ENCODE results near the gene CYSRT1. TPM values are rescaled to one million over a fixed set of nuclear protein-coding genes. Genes with fewer than 3 reads are reported as not detected.

Gene CYSRT1
- total RNA-seq, 1 donor from 2014 or later: 2.1 TPM

GRCh38 chr9:137188086-137188489 lies 36.9 kb upstream of the CYSRT1 start:
- DNase-seq (ENCODE audit: low read depth): no peak
- TF ChIP-seq CTCF (IDR thresholded peaks at IDR 0.05; ENCODE audit: insufficient read depth, low read length, poor library complexity, severe bottlenecking): no peak
- H3K36me3 ChIP-seq (ENCODE audit: control insufficient read depth, insufficient read depth, low read length): no peaks in the 10 kb centered on the region
- no peaks in the 10 kb centered on the region for H3K27me3 ChIP-seq (ENCODE audit: control insufficient read depth, insufficient read depth, low read length)
- H3K4me3 ChIP-seq (ENCODE audit: low read depth, low read length): peak overlapping the region; percentile 88

DNA sequence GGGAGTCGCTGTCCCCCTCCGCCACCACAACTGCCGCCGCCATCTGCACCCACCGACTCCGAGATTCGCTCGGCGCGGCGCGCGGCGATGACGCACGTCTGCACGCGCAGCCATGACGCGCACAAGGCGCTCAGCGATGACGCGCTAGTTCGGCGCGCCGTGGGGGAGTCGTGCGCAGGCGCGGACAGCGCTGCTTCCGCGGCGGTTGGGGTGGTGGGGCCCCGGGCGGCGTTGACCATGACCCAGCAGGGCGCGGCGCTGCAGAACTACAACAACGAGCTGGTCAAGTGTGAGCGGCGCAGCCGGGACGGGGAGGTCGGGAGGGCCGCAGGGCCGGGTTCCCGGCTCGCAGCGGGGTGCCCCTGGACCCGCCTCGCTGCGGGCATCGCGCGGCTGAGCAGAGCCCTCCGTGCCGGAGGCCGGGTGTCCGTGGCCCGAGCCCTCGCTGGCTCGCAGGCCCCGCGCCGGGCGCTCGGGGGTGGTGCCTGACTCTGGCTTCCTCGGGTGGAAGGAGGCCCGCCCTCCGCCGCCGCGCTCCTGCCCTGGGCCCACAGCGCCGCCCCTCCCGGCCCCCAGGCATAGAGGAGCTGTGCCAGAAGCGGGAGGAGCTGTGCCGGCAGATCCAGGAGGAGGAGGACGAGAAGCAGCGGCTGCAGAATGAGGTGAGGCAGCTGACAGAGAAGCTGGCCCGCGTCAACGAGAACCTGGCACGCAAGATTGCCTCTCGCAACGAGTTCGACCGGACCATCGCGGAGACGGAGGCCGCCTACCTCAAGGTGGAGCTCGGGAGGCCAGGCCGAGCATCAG lies 36.3 kb upstream of the CYSRT1 start, which contains the start of the genes ANAPC2 and SSNA1:
TSS of gene ANAPC2 (minus strand) at position 71 of the 807 bp plus-strand sequence. CDS start at position 43, 28 bp downstream.
TSS of gene SSNA1 (plus strand) at position 187 of the 807 bp plus-strand sequence. CDS start at position 238, 51 bp downstream.
- no peaks in the 10 kb centered on the region for H3K36me3 ChIP-seq (ENCODE audit: control insufficient read depth, insufficient read depth, low read length)
- no peaks in the 10 kb centered on the region for H3K27me3 ChIP-seq (ENCODE audit: control insufficient read depth, insufficient read depth, low read length)
- peak within 1 kb of the TSS; percentile 88 for H3K4me3 ChIP-seq (ENCODE audit: low read depth, low read length)
- peak; percentile 64 for DNase-seq (ENCODE audit: low read depth)
- peak; percentile 59 for TF ChIP-seq CTCF (IDR thresholded peaks at IDR 0.05; ENCODE audit: insufficient read depth, low read length, poor library complexity, severe bottlenecking)

- no peak for DNase-seq (ENCODE audit: low read depth)
- no peaks in the 10 kb centered on the region for H3K27me3 ChIP-seq (ENCODE audit: control insufficient read depth, insufficient read depth, low read length)
- H3K4me3 ChIP-seq (ENCODE audit: low read depth, low read length): peak overlapping the region; percentile 88
- TF ChIP-seq CTCF (IDR thresholded peaks at IDR 0.05; ENCODE audit: insufficient read depth, low read length, poor library complexity, severe bottlenecking): no peak
- no peaks in the 10 kb centered on the region for H3K36me3 ChIP-seq (ENCODE audit: control insufficient read depth, insufficient read depth, low read length)
Observed at GRCh38 chr9:137189297-137190295, 35.4 kb upstream of the CYSRT1 start.

- TF ChIP-seq CTCF (IDR thresholded peaks at IDR 0.05; ENCODE audit: insufficient read depth, low read length, poor library complexity, severe bottlenecking): peak; percentile 6
- DNase-seq (ENCODE audit: low read depth): no peak
- Histone ChIP-seq H3K27me3 (ENCODE audit: control insufficient read depth, insufficient read depth, low read length) (no peaks in the 10 kb centered on the region), H3K36me3 (ENCODE audit: control insufficient read depth, insufficient read depth, low read length) (no peaks in the 10 kb centered on the region), H3K4me3 (ENCODE audit: low read depth, low read length) (no peak overlapping the region)
Observed at GRCh38 chr9:137190315-137190856, 34.6 kb upstream of the CYSRT1 start.

DNA sequence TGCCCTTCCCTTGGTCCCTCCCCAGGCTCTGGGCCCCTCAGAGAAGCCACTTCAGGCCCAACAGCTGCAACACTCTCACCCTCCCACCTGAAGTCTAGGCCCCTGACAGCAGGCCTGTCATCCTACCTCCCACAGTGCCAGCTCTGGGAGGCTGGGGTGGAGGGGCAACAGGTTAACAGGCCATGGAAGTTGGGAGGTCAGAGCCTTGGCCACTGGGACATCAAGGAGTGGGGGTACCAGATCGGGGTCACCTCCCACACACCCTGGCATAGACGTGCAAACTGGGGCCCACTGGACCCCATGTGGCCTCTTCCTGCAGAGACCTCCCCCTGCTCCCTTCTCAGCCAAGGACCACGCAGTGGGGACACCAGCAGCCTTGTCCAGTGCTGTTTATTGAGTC lies 33.7 kb upstream of the CYSRT1 start:
- DNase-seq (ENCODE audit: low read depth): no peak
- Histone ChIP-seq H3K36me3 (ENCODE audit: control insufficient read depth, insufficient read depth, low read length) (no peaks in the 10 kb centered on the region), H3K27me3 (ENCODE audit: control insufficient read depth, insufficient read depth, low read length) (no peaks in the 10 kb centered on the region), H3K4me3 (ENCODE audit: low read depth, low read length) (no peak overlapping the region)
- no peak for TF ChIP-seq CTCF (IDR thresholded peaks at IDR 0.05; ENCODE audit: insufficient read depth, low read length, poor library complexity, severe bottlenecking)

Data from kidney epithelial cell (primary cell).